ENCODE measurements around the gene ERICH3.

Gene ERICH3

GRCh38 chr1:74578101-74578500 lies 95.5 kb downstream of the ERICH3 start:
- DNase-seq (ENCODE audit: low spot score): no peak

GRCh38 chr1:74571891-74572290 lies 101.7 kb downstream of the ERICH3 start:
- in situ Hi-C loops (cut with MboI; ENCODE audit: low pct_unique_long_range_greater_than_20kb, low sequenced_read_pairs, unreplicated experiment): no loop called here
- TF ChIP-seq CTCF (IDR thresholded peaks at IDR 0.05; ENCODE audit: extremely low read depth, insufficient read depth, missing control alignments): no peak
- no peak for DNase-seq (ENCODE audit: low spot score)

More at GRCh38 chr1:74578101-74578500, 95.5 kb downstream of the ERICH3 start:
- TF ChIP-seq CTCF (IDR thresholded peaks at IDR 0.05; ENCODE audit: extremely low read depth, insufficient read depth, missing control alignments): no peak
- in situ Hi-C loops (cut with MboI; ENCODE audit: low pct_unique_long_range_greater_than_20kb, low sequenced_read_pairs, unreplicated experiment): no loop called here

GRCh38 chr1:74571493-74571800 lies 102.1 kb downstream of the ERICH3 start:
- no peak for TF ChIP-seq CTCF (IDR thresholded peaks at IDR 0.05; ENCODE audit: extremely low read depth, insufficient read depth, missing control alignments)
- DNase-seq (ENCODE audit: low spot score): no peak
- in situ Hi-C loops (cut with MboI; ENCODE audit: low pct_unique_long_range_greater_than_20kb, low sequenced_read_pairs, unreplicated experiment): no loop called here

- no peak for DNase-seq (ENCODE audit: low spot score)
- no peak for TF ChIP-seq CTCF (IDR thresholded peaks at IDR 0.05; ENCODE audit: extremely low read depth, insufficient read depth, missing control alignments)
- in situ Hi-C loops (cut with MboI; ENCODE audit: low pct_unique_long_range_greater_than_20kb, low sequenced_read_pairs, unreplicated experiment): no loop called here
Measured at GRCh38 chr1:74570797-74571492, 102.6 kb downstream of the ERICH3 start.

DNA sequence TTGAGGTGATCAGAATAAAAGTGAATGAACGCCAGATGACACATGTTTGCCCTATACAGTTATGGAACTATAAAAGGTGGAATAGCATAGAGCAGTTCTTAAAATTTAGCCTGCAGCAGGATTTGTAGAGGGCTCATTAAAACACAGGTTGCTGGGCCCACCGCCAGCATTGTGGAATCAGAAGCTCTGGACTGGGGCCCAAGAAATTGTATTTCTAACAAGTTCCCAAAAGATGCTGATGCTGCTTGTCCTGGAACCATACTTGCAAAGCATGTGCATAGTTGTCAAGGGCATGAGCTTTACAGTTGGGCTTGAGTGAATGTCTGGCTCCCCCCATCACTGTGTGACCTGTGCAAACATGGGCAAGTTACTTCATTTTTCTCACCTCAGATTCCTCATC lies 123.7 kb downstream of the ERICH3 start:
- no peak for DNase-seq (ENCODE audit: low spot score)
- in situ Hi-C loops (cut with MboI; ENCODE audit: low pct_unique_long_range_greater_than_20kb, low sequenced_read_pairs, unreplicated experiment): no loop called here
- TF ChIP-seq CTCF (IDR thresholded peaks at IDR 0.05; ENCODE audit: extremely low read depth, insufficient read depth, missing control alignments): no peak

- in situ Hi-C loops (cut with MboI; ENCODE audit: low pct_unique_long_range_greater_than_20kb, low sequenced_read_pairs, unreplicated experiment): no loop called here
- DNase-seq (ENCODE audit: low spot score): no peak
- TF ChIP-seq CTCF (IDR thresholded peaks at IDR 0.05; ENCODE audit: extremely low read depth, insufficient read depth, missing control alignments): no peak
Measured at GRCh38 chr1:74548961-74549750, 124.4 kb downstream of the ERICH3 start.
